GM18502 (cell line): ENCODE results near the gene MPPED2.

Source experiments
- ATAC-seq: cut with Tn5 transposase; IDR thresholded peaks from one replicate; pipeline ENCODE4 v1.9.1; 2021; ENCODE audit warnings: mild to moderate bottlenecking; ENCODE audit not compliant: unreplicated experiment, poor library complexity

The MPPED2 gene

GRCh38 chr11:30458541-30458940 lies 127.6 kb downstream of the MPPED2 start:
- ATAC-seq = no peak

- ATAC-seq = no peak
These were observed 129.1 kb downstream of the MPPED2 start for GRCh38 chr11:30457087-30457486.

GRCh38 chr11:30455025-30455424 lies 131.1 kb downstream of the MPPED2 start:
- ATAC-seq = no peak

GRCh38 chr11:30454541-30454940 lies 131.6 kb downstream of the MPPED2 start:
- no peak for ATAC-seq

DNA sequence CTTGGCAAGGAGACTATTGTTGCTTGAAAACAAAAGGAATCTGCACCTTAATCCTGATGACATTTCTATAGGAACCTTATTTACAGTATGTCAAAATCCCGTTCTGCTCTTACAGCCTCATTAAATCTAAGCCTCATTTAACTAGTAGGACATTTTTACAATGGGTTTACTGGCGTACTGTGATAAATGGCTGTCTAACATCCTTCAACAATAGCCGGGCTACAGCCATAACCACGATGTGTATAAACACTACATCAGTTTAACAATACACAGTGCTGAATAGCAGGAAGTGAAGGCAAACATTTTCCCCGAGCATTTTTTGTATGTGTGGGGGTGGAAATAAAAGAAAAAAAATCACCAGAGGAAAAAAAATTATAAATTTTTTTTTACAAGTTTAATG lies 132.0 kb downstream of the MPPED2 start:
- ATAC-seq = no peak

DNA sequence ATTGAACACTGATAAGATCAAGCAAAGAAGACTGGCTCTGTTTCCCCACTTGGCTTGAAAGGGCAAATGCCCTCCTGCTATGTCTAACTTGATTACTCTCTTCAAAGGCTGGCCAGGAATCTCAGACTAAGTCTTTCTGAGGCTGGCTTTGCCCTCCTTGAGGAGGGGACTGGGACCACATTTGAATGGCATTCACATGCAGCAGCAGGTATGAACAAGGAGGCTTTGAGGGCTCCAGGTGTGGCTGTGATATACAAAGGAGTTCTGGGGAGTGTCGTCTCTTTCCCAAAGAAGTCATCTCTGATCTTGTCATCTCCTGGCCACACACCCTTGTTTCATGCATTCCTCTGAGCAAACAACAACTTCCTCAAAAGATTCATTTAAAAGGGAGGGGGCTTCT lies 132.4 kb downstream of the MPPED2 start:
- ATAC-seq = no peak

DNA sequence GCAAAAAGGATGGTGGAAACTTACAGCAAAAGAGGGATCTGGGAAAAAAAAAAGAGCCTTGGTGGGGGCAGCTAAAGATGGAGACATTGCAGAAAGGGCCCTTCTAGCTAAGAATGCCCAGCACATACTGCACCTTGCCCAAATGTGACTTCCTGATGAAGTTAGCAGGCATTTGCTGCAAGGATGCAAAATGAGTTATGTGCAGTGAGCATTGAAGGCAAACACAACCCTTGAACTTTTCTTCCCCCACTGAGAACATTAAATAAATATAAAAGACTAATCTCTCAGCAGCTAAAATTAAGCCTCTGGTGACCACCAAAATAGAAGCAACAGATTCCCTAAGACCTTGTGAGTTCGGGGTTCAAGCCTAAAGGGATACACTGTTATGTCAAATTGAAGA lies 133.3 kb downstream of the MPPED2 start:
- ATAC-seq = no peak

- no peak for ATAC-seq
These were observed 134.0 kb downstream of the MPPED2 start for GRCh38 chr11:30452114-30452513.

GRCh38 chr11:30451626-30452025 lies 134.5 kb downstream of the MPPED2 start:
- ATAC-seq = no peak

DNA sequence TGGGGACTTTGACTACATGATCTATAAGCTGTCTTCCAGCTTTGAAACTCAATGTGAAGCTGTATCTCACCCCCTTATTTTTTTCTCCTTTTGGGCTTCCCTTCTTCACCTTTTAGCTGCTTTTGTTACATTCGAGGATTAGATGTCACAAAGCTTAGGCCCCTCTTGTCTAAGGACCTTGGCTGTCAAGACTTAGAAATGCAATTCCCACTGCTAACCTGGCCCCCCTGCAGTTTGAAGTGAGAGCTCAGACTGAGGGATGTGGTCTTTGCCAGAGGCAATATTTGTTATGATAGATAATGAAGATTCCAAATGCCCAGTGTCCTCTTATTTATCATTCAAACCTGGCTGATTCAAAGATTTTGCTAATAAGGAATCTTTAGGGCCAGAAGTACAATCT lies 135.0 kb downstream of the MPPED2 start:
- ATAC-seq = no peak

DNA sequence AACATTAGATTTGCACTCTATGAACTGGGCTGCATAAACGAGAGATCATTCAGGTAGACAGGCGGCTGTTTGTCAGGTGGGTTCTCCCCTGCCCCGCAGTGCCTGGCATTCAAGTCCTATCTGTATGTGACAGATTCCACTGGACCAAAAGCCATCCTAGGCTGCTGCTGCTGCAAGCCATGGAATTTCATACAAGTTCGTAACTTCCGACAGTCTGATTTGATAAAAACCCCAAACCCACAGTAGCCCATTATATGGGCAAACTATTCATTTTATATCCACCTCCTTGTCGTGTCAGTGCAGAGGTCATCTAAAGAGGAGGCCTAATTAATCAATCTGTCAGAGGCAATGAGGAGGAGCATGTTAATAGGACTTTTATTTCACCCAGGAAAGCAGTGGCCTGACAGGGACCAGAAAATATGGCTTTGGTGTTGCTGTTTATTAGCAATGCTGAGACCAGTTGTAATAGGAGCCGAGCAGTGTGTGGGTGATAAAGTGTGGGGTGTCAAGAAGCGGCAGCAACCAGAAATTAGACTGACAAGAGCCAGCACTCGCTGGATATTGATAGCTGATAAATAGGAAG lies 139.0 kb downstream of the MPPED2 start:
- no peak for ATAC-seq

GRCh38 chr11:30446520-30446919 lies 139.6 kb downstream of the MPPED2 start:
- ATAC-seq = no peak

- no peak for ATAC-seq
These were observed 141.1 kb downstream of the MPPED2 start for GRCh38 chr11:30445056-30445455.

DNA sequence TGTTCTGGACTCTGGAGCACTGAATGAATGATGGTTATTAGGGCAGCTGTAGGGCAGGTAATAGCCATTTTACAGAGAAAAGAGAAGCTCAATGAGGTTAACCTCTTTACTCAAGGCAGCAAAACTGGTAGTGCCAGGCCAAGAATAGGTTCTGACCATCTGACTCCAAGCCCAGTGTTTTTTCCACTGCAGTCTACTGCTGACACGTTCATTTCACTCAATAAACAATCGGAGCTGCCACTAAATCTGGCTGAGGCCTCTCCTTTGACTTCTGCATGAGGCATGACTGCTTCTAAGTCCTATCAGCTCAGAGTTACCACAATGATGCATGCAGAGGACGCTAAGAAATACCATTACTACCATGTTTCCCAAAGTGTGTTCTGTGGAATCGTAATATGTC lies 145.6 kb downstream of the MPPED2 start:
- no peak for ATAC-seq

- ATAC-seq = no peak
These were observed 149.4 kb downstream of the MPPED2 start for GRCh38 chr11:30436801-30437200.

DNA sequence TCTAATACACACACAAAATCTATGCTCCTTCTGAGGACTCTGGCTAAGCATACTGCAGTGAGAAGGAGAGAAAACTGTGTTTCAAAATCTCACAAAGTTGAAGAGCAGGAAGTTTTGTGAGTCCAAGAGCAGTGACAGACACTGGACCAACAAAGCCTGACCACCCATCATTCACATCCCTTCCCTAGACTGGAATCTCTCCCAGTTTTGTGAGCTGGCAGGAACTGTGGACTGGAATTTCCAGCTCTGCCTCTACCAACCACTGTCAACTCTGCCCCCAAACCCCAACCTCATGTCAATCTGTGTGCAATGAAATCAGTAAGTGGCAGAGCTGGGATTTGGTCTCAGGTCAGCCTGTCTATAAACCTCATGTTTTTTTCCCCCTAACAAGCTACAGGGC lies 150.7 kb downstream of the MPPED2 start:
- no peak for ATAC-seq

- no peak for ATAC-seq
These were observed 151.3 kb downstream of the MPPED2 start for GRCh38 chr11:30434901-30435300.

GRCh38 chr11:30433831-30434230 lies 152.3 kb downstream of the MPPED2 start:
- ATAC-seq = no peak

DNA sequence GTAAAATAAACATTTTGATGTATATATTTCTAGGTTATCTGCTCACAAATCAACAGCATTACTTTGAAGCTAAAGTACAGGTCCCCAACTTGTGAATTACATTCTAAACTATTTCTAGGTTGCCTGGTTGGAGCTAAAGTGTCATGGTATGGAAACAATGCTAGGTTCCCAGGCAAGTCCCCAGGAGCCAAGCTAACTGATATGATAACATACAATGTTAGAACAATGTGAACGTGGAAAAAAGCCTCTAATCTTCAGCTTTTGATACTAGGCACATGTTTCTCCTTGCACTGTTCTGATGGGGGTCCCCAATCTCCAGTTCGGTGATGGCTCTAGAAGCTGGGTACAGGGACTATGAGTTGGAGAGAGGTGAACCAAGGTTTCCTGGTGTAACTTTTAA lies 153.4 kb downstream of the MPPED2 start:
- no peak for ATAC-seq

- no peak for ATAC-seq
These were observed 154.0 kb downstream of the MPPED2 start for GRCh38 chr11:30432178-30432577.

- no peak for ATAC-seq
These were observed 154.9 kb downstream of the MPPED2 start for GRCh38 chr11:30431127-30431814.

DNA sequence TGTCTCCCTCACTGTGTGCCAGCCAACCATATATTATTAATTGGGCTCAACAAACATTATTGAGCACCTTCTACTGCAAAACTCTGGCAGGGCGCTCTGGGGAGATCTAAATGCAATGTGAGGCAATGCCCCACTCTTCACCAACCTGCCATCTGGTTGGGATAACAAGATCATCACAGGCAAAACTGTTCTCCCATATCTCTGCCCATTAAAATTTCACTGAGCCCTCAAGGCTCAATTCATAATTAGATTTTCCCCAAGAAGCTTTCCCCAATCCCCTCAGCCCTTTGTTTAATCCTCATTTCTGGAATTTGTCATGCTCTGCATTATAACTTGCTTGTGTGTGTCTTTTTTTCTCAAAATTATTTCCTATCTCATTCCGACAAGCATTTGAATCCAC lies 156.6 kb downstream of the MPPED2 start:
- no peak for ATAC-seq
